GM19239 (cell line): ENCODE results near the gene NT5DC1.

Source experiments
- DNase-seq: peaks from one replicate; pipeline ENCODE4 v3.0.0; 2011; ENCODE audit warnings: low spot score; ENCODE audit not compliant: insufficient read length
- FAIRE-seq: peaks from 2 replicates; lab custom pipeline; 2011; peaks lifted over from hg19 to GRCh38; lab: Jason Lieb, UNC

NT5DC1 gene

DNA sequence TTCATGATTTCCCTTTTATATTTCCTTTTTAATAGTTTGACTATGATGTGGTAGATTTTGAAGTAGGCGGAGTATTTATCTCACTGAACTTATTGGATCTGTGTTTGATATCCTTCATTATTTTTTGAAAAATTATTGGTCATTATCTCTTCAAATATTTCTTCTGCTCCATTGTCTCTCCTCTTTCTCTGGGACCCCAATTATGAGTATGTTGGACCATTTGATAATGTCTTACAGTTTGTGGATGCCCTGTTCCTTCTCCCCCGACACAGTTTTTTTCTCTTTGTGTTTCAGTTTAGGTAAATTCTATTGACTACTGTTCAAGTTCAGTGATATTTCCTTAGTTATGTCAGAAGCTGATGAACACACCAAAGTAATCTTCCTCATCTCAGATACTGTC lies 74.7 kb downstream of the NT5DC1 start:
- no peak for DNase-seq
- no peak for FAIRE-seq

DNA sequence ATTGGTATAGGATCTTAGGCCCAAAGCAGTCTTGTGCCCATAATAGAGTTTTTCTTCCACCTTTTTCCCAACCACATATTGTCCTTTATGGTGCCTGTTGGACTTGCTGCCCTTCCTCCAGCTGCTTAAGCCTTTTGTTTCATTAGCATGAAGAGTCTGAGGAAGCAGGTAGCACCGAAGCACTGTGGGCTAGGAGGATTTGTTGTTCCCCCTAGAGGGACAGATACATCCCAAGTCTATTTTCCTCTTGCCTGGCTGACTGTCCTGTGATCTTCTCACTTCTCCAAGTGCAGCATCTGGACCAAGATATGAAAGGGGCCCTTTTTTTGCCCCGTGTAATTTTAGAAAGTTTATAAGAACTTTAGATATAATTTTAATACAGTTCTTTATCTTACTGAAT lies 75.9 kb downstream of the NT5DC1 start:
- DNase-seq, result no peak
- no peak for FAIRE-seq

DNA sequence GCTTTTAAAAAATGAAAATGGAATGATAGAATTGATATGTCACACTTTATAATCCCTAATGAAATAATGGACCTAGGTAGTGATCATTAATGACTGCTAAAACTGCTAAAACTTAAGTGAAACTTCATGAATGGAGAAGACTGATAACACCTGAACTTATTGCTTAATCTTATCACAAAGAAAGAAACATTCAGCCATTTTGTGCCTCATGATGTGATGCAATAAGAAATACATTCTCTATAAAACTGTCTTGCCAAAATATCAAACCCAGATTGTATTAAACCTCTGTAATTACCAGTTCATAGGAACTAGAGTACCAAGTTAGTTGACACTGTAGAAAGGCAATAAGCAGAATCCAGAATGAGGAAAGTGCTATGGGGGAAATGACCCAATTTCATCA lies 79.7 kb downstream of the NT5DC1 start:
- DNase-seq, result no peak
- FAIRE-seq, result no peak

DNA sequence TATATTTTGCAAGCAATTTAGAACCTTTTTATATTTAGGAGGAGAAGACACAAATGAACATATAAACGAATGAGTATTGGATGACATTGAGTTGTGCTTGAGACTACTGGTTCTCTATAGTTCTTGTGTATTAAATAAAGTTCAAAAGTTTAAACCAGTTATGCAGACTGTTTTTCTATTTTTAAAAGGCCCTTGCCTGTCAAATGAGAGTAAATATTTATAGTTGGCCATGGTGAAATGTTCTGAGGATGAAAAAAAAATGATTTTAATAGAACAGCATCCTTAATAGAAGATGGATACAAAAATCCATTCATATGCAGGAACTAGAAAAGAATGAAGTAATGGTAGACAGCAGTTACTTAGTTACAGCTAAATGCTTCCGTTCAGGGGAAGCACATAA lies 88.8 kb downstream of the NT5DC1 start:
- DNase-seq (no peak), FAIRE-seq (no peak)

DNA sequence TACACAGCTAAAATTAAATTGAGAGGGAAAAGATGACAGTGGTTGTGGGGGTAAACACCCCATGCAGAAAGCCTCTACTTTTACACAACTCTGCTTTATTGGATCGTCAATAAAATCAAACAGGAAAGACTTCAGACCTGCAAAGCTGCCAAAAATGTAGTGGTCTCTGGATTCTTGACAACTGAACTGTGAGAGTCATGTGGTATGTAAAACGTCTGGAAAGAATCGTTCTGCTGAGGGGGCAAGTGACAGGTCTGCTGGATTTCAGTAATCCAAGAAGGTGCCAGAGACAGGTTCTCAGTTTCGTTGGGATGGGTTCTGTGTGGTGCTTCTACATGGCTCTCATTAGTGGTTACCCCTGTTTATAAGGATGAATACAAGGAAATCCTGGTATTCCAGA lies 89.9 kb downstream of the NT5DC1 start:
- no peak for FAIRE-seq
- no peak for DNase-seq

DNA sequence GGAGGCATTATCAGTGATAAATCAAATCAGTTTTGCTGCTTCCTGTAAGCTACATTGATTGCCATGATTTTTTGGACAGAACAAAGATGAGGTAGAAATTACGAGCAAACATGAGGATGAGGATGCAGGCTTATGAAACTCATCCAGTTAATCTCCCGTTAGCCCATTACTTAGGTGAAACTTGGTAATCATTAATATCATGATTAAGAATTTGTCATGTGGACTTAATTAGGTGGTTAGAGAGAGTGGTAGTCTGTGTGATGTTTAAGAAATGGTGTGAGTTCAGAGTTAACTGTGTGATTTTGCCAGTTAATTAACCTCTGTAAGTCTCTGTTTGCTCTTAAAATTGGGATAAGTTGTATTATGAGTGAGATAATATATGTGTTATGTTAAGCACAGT lies 91.2 kb downstream of the NT5DC1 start:
- no peak for DNase-seq
- FAIRE-seq, result no peak

DNA sequence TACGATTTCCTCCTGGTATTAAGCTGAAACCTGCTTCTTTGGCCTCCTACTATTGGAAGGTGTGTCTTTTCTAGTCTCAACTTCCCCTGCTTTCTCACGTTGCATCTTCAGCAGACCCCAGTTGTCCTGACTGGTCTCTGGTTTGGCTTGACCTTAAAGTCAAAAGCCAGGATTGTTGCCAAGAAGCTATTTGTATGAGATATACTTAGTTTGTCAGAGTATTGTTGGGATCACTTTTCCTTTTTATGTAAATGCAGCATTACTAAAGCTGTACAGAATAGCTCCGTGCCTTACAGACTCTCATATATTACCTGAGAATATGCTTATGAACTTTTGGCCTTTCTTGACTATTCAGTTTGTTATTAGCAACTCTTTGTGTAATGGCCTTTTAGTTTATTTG lies 92.1 kb downstream of the NT5DC1 start:
- FAIRE-seq (no peak), DNase-seq (no peak)

DNA sequence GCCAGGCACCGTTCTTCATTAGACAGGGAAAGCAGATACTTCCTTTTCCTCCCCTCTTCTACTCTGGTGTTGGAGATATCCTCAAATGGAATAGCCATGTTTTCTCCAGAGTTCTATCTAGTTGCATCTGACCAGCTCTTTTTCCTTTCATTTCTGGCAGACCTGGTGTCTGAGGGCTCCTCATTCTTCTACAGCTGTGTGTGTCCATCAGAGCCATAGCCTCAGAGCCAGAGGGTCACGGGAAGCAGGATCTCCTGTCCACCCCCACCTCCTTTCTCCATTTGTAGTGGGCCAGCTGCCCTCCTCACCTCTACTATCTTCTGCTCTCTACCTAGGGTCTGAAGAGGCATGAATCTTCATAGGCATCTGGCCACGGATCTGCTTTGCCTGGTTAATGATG lies 96.2 kb downstream of the NT5DC1 start:
- FAIRE-seq (no peak), DNase-seq (no peak)

DNA sequence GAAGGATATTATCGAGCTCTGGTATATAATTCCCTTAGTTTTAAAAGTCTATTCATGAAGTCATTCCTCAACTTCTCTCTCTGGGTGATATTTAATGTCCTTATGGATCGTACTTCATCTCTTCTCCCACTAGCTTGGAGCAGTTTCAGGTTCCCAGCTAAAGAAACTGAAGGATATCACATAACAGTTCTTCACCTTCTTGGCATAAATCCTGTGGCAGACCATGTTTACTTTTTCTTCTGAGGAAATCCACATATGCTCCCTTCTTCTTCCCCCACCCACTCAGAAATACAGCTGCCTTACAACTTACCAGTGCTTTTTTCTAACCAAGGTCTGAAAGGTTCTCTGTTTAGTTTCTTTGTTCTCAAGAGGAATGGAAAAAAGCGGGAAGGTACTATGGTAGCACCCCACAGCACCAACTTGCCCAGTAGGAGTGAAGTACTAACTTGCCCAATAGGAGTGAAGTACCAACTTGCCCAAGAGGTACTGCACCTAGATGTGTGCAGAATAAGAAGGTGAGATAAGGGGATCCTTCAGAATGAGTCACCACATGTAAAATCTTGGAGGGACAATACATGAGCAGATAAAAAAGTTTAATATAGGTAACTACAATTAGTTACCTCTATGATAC lies 100.1 kb downstream of the NT5DC1 start:
- DNase-seq (no peak), FAIRE-seq (no peak)

DNA sequence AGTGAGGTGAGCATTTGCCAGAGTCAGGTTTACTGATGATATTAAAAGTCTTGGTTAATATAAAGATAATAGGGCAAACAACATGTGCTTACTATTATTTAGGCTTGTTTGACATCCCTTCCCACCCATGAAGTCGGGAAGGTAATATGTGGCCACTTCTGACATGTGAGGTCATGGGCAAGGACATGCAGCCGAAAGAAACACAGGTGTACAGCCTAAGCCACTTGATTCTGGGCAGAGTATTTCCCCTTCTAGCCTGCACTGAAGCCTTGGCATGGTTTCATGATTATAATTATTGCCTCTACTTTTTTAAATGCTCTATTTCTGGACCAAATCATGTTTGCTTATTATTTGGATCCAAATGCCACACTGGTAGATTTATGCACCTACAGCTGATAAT lies 100.9 kb downstream of the NT5DC1 start:
- FAIRE-seq, result no peak

DNA sequence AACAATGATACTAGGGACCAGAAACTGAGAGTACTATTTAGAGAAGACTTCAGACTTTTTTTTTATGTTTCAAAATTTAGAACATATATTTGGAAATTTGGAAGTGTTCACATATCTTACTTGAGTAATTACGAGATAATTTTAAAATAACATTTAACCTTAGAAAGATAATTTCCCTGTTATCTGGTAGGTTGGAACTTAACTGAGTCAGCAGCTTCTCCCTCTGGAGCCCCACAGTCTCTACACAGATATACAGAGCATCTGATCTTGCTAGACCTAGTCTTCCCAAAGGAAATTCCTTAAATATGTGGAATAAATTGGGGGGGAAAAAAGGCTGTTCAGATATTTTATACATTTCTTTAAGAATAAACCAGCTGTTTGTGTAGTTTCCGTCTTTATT lies 104.6 kb downstream of the NT5DC1 start:
- FAIRE-seq (no peak), DNase-seq (no peak)

More for the DNA sequence above, 100.9 kb downstream of the NT5DC1 start:
- DNase-seq, result no peak

DNA sequence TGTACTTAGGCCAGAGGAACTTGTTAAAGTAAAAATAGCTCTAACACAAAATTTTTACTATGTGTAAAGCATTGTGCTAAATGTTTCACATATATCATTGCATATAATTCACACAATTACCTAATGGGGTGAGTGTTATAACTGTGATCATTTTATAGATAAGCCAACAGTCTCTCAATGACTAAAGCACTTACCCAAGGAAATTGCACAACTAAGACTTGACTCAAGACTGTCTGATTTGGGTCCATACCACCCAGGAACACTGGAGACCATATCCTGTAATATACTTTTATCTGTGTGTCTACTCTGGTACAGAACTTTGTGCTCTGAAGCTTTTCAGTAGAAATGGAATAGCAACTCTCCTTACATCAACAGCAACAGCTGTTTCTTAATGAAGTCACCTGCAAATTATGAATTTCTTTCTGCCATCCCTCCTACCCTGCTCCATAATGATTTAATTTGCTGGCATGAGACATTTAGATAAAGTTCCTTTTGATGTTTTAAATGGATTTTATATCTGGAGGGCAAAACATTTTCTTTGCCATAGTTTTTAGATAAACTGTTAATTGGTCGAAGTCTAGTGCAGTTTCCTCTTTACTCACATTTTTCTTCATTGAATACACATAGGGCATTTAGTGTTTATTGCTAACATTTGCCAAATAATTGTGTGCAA lies 105.7 kb downstream of the NT5DC1 start:
- no peak for FAIRE-seq
- DNase-seq, result no peak

DNA sequence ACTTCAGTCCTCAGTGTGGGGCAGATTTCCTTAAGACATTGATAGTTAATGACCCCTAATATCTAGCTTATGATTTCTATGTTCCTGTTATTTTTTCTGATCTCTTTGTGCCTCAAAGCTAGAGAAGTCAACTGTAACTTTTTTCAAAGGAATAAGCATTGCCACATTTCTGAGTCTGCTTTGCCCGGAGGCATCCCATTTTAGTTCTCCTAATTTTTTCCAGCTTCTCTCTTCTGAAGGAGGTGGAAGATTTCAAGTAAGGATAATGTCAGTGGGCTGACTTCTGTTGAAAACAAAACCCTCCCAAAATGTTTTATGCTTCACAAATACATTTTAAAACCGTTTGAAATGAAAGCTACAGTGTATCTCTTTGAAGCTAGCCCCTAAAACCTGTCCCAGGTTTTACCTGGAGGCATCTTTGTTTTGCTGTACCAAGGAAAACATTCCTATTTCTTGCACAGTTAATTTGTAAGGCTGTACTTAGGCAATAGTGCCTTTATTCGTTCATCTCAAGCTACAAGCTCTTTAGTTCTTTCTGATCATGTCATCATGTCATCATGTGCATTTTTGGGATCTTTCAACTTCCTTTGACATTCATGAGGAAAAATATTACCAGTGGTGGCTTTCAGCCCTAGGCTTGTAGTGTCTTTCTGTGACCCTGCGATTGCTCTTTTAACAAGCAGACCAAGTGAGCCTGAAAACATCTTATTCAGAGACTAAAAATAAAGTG lies 107.6 kb downstream of the NT5DC1 start:
- FAIRE-seq (no peak), DNase-seq (no peak)

DNA sequence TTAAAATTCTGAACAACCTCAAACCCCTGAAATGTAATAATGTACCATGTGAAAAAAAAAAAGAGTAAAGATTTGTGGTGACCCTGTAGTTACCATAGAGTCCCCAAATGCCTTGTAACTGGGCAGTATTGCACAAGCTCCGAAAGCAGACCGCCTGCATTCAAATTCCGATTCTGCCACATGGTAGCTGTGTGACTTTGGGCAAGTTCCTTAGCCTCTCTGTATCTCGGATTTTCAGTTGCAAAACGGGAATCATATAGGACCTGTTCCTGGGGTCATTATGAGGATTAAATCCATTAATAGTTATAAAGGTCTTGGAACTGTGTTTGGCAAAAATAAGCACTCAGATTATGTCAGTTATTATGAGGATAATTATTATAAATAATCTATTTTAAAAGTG lies 109.7 kb downstream of the NT5DC1 start:
- DNase-seq (no peak), FAIRE-seq (peak; percentile 35)

DNA sequence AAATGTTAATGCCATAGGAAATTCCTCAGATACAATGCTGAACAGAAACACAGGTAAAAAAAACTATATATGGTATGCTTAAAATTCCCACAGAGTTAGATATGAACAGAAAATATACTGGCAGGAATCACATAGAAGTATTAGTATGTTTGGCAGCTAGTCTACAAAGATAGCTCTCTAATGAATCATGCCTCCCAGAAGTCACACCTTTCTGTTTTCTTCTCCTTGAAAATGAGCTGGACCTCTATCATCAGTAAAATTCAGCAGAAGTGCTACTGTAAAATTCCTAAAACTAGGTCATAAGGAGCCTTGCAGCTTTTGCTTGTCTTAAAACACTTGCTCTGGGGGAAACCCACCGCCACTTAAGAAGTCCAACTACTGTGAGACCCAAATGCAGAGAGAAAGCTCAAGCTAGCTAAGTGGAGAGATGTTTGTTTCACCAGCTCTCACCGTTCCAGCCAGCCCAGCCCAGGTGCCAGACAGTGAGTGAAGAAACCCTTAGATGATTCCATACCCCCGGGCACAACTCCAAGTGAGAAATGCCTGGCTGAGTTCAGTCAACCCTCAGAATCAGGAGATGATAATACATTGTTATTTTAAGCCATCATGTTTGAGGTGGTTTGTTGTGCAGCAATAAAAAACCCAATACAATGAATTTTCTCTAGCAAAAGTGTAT lies 110.2 kb downstream of the NT5DC1 start:
- FAIRE-seq (no peak), DNase-seq (no peak)

DNA sequence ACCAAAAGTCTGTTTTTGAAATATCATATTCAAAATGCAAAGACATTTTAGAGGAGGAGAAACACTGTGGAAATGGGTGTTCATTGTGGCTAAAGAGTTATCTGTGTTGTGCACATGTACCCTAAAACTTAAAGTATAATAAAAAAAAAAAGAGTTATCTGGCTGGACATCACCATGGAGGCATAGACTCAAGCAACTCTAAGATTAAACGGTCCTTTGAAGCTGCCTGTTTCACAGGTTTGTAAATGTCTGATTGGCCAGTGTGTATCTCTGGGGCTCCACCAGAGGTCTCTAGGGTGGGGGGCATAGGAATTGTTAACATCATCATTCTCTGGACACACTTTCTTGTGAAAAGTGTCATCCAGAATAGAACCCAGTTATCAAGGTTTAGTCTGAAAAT lies 114.0 kb downstream of the NT5DC1 start:
- no peak for FAIRE-seq
- no peak for DNase-seq

DNA sequence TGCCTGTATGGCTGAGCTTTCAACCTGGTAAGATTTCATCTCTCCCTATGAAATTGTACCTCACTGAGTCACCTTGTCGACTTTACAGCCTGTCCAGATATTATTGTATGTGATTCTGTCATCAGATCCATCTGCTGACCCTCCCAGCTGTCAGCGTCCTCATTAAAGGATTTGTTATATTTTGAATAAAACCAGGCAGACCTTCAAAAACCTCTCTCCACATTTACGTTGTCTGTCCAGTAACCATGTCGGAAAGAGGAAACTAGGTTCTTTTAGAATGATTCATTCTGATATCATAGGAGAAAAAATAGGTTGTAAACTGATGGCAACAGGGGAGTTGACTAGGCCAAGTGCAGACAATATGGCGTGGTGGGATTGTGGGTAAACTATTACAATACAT lies 114.8 kb downstream of the NT5DC1 start:
- DNase-seq, result no peak

DNA sequence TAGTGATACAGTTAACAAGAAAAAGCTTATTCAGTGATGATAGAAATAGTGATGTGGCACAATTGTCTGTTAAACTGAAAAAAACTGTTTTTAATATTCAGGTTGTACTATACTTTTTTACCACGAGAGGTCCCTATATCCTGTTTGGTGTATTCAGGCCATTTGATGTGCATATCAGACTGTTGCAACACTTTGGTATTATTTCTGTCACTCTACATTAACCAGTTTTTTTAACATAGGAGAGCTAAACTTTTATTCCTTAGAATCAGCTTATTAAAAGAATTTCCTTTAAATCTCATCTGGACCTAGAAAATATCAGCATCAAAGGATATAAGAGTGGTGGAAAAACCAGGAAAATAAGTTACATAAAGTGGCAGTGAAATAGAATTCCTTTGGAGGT lies 116.4 kb downstream of the NT5DC1 start:
- DNase-seq, result peak; percentile 2
- no peak for FAIRE-seq

More for the DNA sequence above, 114.8 kb downstream of the NT5DC1 start:
- no peak for FAIRE-seq

DNA sequence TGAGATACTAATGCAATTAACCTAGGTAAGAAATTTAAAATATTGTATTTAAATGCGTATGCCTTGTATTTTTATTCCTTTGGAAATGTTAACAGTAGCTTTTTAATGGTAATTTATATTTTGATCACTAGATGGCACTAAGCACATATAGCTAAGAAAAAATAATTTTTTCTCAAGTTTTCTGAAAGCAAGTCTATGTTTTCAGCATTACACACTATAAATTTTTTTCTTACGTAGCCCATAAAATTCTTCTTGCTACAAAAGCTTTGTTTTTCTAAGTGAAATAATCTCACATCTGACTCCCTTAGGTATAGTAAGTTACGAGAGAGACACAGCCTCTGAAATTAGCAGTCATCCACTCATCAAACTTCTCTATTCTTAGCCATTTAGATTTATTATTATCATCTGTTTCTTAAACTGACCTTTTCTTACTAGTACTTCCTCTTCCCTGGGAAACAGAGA lies 117.5 kb downstream of the NT5DC1 start:
- FAIRE-seq (no peak), DNase-seq (no peak)

DNA sequence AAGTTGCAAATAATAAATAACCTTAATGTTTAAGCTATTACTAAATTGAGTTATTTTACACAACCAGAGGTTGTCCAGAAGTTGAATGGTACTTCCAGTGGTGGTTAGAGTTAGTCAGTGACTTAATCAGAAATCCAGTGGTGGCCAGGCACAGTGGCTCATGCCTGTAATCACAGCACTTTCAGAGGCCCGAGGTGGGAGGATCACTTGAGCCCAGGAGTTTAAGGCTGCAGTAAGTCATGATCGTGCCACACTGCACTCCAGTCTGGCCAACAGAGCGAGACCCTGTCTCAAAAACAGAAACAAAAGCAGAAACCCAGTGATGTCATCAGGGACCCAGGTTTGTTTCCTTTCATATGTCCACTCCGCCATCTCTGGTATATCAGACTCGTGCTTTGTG lies 118.2 kb downstream of the NT5DC1 start:
- FAIRE-seq, result no peak
- no peak for DNase-seq

DNA sequence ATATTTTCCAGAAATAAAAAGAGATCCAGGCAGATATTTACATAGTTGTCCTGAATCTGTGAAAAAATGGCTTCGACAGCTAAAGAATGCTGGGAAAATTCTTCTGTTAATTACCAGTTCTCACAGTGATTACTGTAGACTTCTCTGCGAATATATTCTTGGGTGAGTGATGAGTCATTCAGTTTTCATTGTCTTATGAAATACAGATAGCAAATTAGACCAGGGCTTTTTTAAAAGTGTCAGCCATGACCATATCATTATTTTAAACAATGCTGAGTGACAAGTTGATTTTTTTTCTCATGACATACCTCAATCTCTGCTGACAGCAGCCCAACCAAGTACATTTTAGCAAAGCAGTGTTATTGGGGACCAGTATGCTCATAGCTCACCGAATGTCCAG lies 120.4 kb downstream of the NT5DC1 start:
- FAIRE-seq (no peak), DNase-seq (no peak)
